GF-D8 (cell line): ENCODE results near the gene GABRR3.
"Not testable (repeated sequence)": the region's sequence is repeated elsewhere in the genome, so short reads cannot be mapped to it uniquely, and the experiment has no call there.

Experiments
- DNase-seq: peaks from one replicate; lab custom pipeline; 2025; lab: John Stamatoyannopoulos, UW

GABRR3 gene

DNA sequence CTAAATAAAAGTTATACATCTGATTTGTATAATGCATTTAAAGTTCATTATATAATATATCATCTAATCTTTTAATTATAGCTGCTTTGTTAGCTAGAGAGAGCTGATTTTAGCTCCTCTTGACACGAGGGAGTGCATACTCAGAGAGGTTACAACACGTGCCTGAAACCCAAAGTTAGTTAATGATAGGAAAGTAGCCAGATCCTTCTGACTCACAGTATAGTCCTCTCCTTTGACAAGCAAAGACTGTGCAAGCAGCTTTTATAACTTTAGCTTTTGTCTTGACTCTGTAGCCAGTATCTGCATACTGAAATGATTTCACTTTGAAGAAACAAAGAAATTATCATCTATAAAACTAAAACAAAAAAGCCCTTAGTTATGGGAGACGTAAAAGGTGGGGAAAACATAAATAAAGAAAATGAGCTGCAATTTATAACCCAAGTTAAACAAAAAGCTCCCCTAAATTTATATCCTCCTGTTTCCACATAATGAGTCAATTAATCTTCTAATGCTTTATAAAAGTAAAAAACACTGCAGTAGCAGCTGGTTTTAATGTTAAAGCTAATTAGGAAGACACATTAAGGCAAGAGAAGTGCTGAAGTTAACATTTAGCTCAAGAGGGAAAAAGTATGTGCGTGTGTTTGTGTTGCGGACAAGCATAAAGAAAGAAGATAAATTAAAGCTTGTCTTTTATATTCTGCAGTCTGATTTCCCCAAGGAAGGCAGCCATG, 13.1 kb downstream of the GABRR3 start:
- DNase-seq: no peak

DNA sequence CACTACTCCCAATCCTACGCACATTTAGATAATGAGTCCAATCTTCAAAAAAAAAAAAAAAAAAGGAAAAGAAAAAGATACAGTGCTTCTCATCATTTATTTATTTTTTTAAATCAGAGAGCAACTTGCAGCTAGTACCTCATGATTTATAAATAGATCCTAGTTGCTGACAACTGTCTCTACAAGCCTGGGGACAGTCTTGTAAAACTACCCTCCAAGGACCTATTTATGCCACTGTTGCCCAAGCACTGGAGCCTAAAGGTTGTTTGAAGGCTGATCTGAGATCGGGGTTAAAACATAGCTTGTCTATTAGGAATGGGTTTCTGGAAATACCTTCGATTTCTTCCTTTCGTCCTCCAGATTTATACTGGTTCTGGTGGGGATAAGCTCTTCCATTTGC, 14.7 kb downstream of the GABRR3 start:
- no peak for DNase-seq

- DNase-seq: no peak
These were observed 16.8 kb downstream of the GABRR3 start for GRCh38 chr3:98018301-98018700.

DNA sequence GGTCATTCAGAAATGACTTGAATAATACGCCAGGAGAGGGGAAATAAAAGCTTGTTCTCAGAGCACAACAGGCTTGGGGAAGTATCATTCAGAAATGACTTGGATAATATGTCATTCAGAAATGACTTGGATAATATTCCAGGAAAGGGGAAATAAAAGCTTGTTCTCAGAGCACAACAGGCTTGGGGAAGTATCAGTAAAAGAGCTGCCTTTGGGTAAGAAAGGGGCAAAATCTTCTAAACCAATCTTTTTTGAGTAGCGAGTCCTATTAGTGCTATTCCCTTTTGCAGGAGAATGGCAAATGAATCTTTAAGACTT, 20.9 kb downstream of the GABRR3 start:
- no peak for DNase-seq

GRCh38 chr3:98013411-98014267, 21.5 kb downstream of the GABRR3 start:
- DNase-seq: no peak

DNA sequence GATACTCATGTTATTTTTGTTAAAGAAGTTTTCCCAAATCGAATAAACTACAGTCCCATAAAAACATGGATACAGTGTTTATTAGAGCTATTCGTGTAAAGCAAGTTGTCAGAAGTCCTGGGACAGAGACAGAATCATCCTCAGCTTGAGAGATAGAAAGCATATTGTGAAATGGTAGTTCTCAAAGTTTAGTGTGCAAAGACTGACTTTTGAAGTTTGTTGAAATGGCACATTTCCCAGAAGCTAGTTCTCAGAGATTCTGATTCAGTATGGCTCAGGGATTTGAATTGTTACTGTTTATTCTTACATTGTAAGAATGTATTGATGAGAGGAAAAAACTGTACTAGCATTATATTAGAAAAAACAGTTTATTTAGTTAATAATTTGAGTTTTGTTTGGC, 22.1 kb downstream of the GABRR3 start:
- DNase-seq: no peak

DNA sequence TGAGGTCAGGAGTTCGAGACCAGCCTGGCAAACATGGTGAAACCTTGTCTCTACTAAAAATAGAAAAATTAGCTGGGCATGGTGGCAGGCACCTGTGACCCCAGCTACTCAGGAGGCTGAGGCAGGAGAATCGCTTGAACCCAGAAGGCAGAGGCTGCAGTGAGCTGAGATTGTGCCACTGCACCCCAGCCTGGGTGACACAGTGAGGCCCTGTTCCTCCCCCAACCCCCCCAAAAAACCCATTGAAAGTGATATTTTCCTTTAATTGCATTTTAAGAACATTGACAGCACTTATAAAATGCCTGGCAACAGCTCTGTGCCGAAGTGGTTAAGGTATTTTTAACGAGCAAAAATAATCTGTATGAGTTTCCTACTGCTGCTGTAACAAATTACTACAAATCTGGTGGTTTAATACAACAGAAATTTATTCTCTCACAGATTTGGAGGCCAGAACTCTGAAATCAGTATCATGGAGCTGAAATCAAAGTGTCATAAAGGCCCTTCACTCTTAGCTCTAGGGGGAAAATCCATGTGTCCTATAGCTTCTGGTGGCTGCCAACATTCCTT, 24.1 kb downstream of the GABRR3 start:
- not testable (repeated sequence) for DNase-seq

DNA sequence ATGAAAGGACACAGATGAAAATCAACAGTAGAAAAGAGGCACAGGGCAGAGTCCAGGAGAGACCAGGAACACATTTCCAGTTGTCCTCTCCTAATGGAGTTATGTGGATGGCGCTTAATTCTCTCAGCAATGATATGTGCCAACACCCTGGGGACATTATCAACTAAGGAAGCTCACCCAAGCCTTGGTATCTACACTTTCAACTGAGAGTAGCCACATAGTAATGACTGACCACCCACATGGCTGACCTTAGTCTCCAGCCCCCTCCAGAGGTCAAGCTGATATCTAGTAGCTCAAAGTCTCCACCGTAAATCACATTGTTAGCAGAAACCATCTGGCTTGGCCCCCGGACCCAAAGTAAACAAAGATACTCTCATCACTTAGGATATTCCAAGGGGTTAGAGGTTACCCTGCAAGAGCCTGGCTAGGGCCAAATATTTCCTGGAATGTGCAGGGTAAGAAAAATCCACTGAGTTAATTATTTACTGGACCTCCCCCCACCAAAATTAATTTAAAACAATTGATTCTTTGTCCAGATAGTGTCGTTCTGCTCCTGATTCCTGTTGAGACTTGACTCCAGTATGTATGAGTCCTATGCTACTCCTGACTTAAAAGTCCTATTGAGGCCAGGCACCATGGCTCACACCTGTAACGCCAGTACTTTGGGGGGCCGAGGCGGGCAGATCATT, 24.8 kb downstream of the GABRR3 start:
- no peak for DNase-seq

GRCh38 chr3:98008855-98009254, 26.3 kb downstream of the GABRR3 start:
- no peak for DNase-seq

DNA sequence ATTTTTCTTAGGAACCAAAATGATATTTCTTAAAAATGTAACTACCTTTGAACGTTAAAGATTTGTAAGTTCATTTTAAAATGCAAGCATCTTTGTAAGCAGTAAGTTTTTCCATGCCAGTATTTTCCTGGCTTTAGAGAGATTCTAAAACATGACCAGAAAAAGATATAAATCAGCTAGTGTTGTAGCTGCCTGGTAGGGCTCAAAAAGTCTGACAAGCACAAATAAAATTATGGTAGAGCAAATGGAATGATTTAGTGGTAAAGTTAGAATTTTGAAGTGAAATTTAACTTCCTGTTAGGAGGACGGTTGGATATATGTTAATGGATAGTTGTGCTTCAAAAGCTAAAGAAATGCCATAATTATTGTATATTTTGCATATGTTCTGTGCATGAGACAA, 29.7 kb downstream of the GABRR3 start:
- no peak for DNase-seq

DNA sequence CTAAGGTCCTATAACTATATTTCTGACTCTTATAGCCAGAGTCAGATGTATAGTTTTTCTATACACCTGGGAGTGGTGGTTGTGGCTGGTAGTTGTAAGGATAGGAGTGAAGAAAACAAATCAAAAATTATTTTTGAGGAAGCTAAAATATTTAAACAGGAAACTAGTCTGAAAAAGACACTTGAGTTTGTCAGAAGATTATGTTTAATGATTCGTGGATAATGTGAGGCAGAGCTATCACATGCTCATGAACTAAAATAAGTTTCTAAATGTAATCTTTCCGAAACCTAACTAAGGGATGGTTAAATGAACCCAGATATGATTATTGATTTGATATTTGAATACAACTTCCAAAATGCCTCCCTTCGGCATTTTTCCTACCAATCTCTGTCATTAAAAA, 30.4 kb downstream of the GABRR3 start:
- DNase-seq: no peak

GRCh38 chr3:98003306-98003969, 31.7 kb downstream of the GABRR3 start:
- DNase-seq: no peak

GRCh38 chr3:98002717-98003116, 32.4 kb downstream of the GABRR3 start:
- DNase-seq: no peak

- no peak for DNase-seq
These were observed 35.1 kb downstream of the GABRR3 start for GRCh38 chr3:97999994-98000393.

- DNase-seq: no peak
These were observed 36.0 kb downstream of the GABRR3 start for GRCh38 chr3:97999103-97999502.

GRCh38 chr3:97996988-97997387, 38.1 kb downstream of the GABRR3 start:
- DNase-seq: no peak

DNA sequence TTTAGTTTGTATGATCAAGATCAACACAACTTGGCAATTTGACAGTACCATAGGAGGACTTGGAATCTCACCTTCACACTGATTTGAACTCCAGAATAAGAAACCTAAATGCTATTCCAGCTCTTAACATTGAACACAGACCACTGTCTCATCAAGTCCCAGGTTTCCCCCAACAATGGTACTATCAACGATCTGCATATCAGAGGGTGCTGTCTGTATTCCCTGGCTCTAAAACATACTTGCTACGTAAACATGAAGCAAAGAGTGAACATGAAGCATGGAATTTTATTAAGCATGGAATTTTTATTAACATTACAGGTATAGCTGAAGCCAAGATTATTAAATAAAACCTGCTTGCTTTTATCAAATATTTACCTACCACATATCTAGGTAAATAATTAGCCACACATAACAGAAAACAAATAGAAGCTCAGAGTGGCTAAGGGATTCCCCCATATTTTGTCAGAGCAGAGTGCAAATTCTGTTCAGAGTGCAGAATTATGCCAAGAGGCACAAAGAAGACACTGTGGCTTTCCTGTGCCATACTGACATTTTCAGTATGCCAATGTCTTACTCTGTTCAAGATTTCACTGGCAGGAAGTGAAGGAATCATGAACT, 40.7 kb downstream of the GABRR3 start:
- DNase-seq: no peak

DNA sequence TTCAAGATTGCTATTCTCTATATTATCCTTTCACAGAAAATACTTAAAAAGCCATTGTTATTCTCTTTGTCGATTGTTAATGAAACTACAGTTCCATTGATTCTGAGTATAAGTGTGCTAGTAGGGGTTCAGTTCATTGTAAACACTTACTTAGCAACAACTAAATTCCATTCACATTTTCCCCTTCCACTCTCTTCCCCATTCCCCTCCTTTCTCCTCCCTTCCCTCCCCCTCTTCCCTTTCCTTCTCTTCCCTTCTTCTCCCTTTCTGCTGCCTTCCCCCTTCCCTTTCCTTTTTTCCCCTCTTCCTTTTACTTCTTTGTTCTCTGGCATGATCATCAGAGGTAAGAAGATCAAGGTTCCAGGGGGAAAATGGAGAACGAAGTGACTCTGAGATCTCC, 41.6 kb downstream of the GABRR3 start:
- no peak for DNase-seq

DNA sequence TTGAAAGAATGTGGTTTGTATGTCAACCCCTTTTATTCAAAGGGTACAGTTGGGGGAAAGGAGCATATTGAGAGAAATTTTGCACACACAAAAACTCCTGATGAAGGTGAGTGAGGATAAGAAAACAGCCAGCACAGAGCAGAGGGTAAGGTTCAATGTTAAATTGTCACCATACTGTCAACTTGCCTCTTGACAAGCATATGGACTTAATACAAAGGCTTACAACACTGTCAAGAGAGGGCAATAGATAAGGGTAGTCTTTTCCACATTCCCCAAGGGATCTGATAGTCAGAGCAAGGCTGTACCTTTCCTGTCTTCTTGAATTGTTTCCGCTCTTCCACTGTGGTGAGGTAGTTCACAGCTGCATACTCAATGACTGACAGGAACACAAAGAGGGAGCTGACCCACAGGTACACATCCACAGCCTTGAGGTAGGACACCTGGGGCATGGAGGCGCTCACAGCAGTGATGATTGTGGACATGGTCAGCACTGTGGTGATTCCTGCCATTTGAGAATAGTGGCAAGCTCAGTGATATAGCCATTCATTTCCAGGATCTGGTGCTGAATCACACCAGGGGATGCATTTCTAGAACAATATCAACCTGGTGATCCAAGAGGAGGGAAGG, 42.5 kb downstream of the GABRR3 start:
- DNase-seq: no peak

DNA sequence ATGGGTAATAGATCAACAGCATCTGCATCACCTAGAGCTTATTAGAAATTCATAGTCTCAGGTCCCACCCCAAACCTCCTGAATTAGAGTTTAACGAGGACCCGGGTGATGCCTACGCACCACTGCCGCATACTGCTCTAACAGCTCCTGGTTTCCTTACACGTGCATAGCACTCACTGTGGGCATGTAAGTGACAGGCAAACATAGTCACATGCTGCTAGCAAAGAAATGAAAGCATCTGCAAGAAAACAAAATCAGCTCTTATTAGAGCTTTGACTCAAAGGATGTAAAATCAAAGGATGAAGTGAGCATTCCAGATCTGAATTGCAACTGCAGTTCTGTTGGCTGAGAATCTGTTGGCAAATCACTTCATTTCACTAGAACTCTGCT, 43.8 kb downstream of the GABRR3 start:
- no peak for DNase-seq

DNA sequence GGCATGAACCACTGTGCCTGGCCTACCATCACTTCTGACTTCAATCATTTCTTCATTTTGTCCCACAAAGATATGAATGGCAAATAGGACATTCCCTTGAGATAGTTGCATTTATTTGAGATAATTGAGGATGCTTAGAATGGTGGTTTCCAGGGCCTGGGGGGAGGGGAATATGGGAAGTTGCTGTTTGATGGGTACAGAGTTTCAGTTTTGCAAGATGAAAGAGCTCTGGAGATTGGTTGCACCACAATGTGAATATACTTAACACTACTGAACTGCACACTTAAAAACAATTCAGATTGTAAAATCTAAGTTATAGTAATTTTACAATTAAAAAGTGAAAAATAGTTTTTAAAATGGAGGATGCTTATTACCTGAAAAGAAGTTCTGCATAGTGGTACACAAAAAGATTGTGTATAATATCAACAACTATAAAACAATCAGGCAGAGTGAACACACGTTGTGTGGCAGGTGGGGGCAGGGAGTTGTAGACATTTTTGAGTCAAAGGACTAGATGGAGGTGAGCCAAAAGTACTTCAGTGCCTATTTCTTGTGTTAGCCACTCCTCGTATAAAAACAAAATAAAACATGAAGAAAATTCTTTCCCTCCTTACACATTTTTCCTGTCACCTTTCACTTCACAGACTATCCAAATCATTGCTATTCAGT, 44.4 kb downstream of the GABRR3 start:
- DNase-seq: no peak
